ENCODE data around the gene POPDC2.

Gene POPDC2

GRCh38 chr3:119658994-119659393, 1.4 kb downstream of the POPDC2 start:
- TF ChIP-seq CTCF (conservative IDR thresholded peaks at IDR 0.05; ENCODE audit: low read length), result no peak
- no peak for DNase-seq (ENCODE audit: low read depth)
- H3K4me3 ChIP-seq (ENCODE audit: low read length), result no peak overlapping the region

- no peak for TF ChIP-seq CTCF (conservative IDR thresholded peaks at IDR 0.05; ENCODE audit: low read length)
- no peak for DNase-seq (ENCODE audit: low read depth)
- no peak overlapping the region for H3K4me3 ChIP-seq (ENCODE audit: low read length)
Measured at GRCh38 chr3:119657887-119658702, 2.3 kb downstream of the POPDC2 start.

GRCh38 chr3:119653876-119654275, 6.5 kb downstream of the POPDC2 start:
- DNase-seq (ENCODE audit: low read depth), result no peak
- H3K4me3 ChIP-seq (ENCODE audit: low read length), result no peak overlapping the region
- no peak for TF ChIP-seq CTCF (conservative IDR thresholded peaks at IDR 0.05; ENCODE audit: low read length)

GRCh38 chr3:119652306-119653033, 7.9 kb downstream of the POPDC2 start:
- H3K4me3 ChIP-seq (ENCODE audit: low read length), result no peak overlapping the region
- no peak for DNase-seq (ENCODE audit: low read depth)
- TF ChIP-seq CTCF (conservative IDR thresholded peaks at IDR 0.05; ENCODE audit: low read length), result no peak

- no peak overlapping the region for H3K4me3 ChIP-seq (ENCODE audit: low read length)
- no peak for DNase-seq (ENCODE audit: low read depth)
- TF ChIP-seq CTCF (conservative IDR thresholded peaks at IDR 0.05; ENCODE audit: low read length), result no peak
Measured at GRCh38 chr3:119649761-119650160, 10.6 kb downstream of the POPDC2 start.

- no peak for TF ChIP-seq CTCF (conservative IDR thresholded peaks at IDR 0.05; ENCODE audit: low read length)
- no peak for DNase-seq (ENCODE audit: low read depth)
- H3K4me3 ChIP-seq (ENCODE audit: low read length), result no peak overlapping the region
Measured at GRCh38 chr3:119647843-119648575, 12.4 kb downstream of the POPDC2 start.
